GM19467 (cell line): ENCODE measurements around the gene UPF2.

Experiments
- ATAC-seq: cut with Tn5 transposase; IDR thresholded peaks from one replicate; pipeline ENCODE4 v1.9.1; 2021; ENCODE audit warnings: mild to moderate bottlenecking, moderate library complexity; ENCODE audit not compliant: unreplicated experiment

Gene UPF2

GRCh38 chr10:11870900-11871400 is 171.7 kb downstream of the UPF2 start:
- no peak for ATAC-seq

- ATAC-seq: no peak
These were observed 172.2 kb downstream of the UPF2 start for GRCh38 chr10:11870461-11870780.
